Suppressor macrophage treated with lipopolysaccharide for 1 hour (primary cell): ENCODE measurements around the gene HSDL2.
"Not testable (repeated sequence)": the region's sequence is repeated elsewhere in the genome, so short reads cannot be mapped to it uniquely, and the experiment has no call there.

ENCODE experiments used
- DNase-seq, 3 donors: peaks; one replicate each; pipeline ENCODE4 v3.0.0-alpha.2; 2020 to 2022

HSDL2 gene

GRCh38 chr9:112380102-112380824 lies at the start of gene HSDL2:
Gene HSDL2, plus strand, starts transcription at chr9:112380108. Its CDS starts 56 bp downstream, at chr9:112380164.
- peak in 2 of 3 donors; percentile 46 to 48 for DNase-seq

- DNase-seq = no peak
Measured at GRCh38 chr9:112331674-112331952, 48.3 kb upstream of the HSDL2 start.

GRCh38 chr9:112332214-112332613 lies 47.7 kb upstream of the HSDL2 start:
- peak in 2 of 3 donors; percentile 30 to 50 for DNase-seq

- DNase-seq = no peak
Measured at GRCh38 chr9:112332674-112332976, 47.3 kb upstream of the HSDL2 start.

- DNase-seq = peak; percentile 69 to 87 (median 77)
Measured at GRCh38 chr9:112332977-112333638, 46.8 kb upstream of the HSDL2 start, which contains the start of gene PTBP3. Gene PTBP3, minus strand, starts transcription at chr9:112333619. Its CDS starts 35,754 bp downstream, at chr9:112297865.

GRCh38 chr9:112333639-112334431 lies 46.1 kb upstream of the HSDL2 start:
- DNase-seq = peak; percentile 97 to 100 (median 99)

- DNase-seq = peak; percentile 41 to 46 (median 46)
Measured at GRCh38 chr9:112334432-112334841, 45.5 kb upstream of the HSDL2 start.

GRCh38 chr9:112337547-112337946 lies 42.4 kb upstream of the HSDL2 start:
- DNase-seq = no peak

- DNase-seq = peak; percentile 70 to 83 (median 72)
Measured at GRCh38 chr9:112338561-112338960, 41.3 kb upstream of the HSDL2 start.

- DNase-seq = no peak
Measured at GRCh38 chr9:112339886-112340285, 40.0 kb upstream of the HSDL2 start.

GRCh38 chr9:112341730-112342129 lies 38.2 kb upstream of the HSDL2 start:
- peak in 2 of 3 donors; percentile 24 to 28 for DNase-seq

GRCh38 chr9:112348257-112349007 lies 31.5 kb upstream of the HSDL2 start:
- peak; percentile 82 to 87 (median 83) for DNase-seq

GRCh38 chr9:112349008-112349333 lies 30.9 kb upstream of the HSDL2 start:
- peak in 2 of 3 donors; percentile 40 to 61 for DNase-seq

GRCh38 chr9:112351184-112351583 lies 28.7 kb upstream of the HSDL2 start:
- DNase-seq = no peak

- no peak for DNase-seq
Measured at GRCh38 chr9:112352209-112352608, 27.7 kb upstream of the HSDL2 start.

GRCh38 chr9:112354081-112354743 lies 25.7 kb upstream of the HSDL2 start:
- DNase-seq = no peak

- peak in 2 of 3 donors; percentile 26 to 27 for DNase-seq
Measured at GRCh38 chr9:112355427-112355897, 24.4 kb upstream of the HSDL2 start.

- no peak for DNase-seq
Measured at GRCh38 chr9:112360047-112360804, 19.7 kb upstream of the HSDL2 start.

GRCh38 chr9:112361601-112362000 lies 18.3 kb upstream of the HSDL2 start:
- peak; percentile 59 to 82 (median 74) for DNase-seq

GRCh38 chr9:112364761-112365160 lies 15.1 kb upstream of the HSDL2 start:
- DNase-seq = no peak

GRCh38 chr9:112365257-112365656 lies 14.7 kb upstream of the HSDL2 start:
- not testable (repeated sequence) for DNase-seq

GRCh38 chr9:112366591-112366990 lies 13.3 kb upstream of the HSDL2 start:
- DNase-seq = no peak
